GM21390 (cell line): ENCODE measurements around the gene NANOS2.

Experiments used
- ATAC-seq: cut with Tn5 transposase; IDR thresholded peaks from one replicate; pipeline ENCODE4 v1.9.1; 2021; ENCODE audit not compliant: unreplicated experiment

The NANOS2 gene

DNA sequence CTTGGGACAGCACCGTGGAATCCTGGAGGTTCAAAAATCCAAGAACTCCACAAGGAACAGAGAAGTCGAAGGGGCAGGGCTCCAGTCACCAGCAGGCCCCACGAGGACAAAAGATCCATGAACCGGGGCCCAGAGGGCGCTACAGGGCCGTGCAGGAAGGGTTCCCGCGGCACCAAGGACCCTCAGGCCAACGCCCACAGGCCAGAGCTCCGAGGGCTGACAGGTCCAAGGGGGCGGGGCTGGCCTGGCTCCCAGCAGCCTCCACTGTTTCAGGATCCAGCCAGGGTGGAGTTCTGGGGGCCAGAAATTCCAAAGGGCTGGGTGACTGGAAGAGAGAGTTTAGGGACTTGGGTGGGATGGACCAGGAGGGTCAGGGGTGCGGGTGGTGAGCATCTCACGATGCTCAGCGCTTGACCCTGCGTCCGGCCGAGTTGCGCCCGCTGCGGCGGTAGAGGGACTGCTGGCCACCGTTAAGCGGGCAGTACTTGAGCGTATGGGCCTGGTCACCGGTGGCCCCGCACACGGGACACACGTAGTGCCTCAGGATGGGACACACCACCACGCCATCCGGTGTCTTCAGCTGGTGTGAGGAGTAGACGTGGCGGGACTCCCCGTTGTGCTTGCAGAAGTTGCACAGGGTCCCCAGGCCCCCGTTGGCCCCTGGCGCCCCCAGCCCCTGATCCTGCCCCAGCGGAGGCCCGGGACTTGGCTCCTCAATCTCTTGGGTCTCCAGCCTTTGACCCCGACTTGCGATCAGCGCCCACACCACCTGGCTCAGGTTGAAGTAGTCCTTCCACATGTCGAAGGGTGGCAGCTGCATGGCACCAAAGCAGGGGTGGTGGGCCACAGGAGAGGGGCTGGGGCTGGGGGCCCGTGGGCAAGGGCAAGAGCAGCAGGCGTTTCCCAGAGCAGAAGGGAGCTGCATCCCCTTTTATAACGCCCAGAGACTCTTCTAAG lies at the start of gene NANOS2:
TSS of gene NANOS2 (minus strand) at position 905 of the 957 bp plus-strand sequence. CDS start at position 820, 85 bp downstream.
- ATAC-seq = no peak

DNA sequence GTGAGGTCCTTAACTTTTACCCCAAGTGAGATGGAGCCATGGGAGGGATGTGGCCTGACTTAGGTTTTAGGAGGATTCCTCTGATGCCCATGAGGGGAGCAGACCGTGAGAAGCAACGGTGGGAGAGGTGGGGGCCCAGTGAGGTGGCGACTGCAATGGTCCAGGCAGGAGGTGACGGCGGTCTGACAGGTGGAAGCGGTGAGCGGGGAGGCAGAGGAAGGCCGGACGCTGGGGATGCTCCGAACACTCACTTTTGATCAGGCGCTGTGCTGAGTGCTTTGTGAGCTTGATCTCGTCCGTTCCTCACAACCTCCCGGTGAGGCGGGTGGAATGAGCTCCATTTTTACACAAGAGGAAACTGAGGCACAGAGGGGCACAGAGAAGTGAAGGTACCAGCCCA lies 47.4 kb upstream of the NANOS2 start:
- no peak for ATAC-seq

DNA sequence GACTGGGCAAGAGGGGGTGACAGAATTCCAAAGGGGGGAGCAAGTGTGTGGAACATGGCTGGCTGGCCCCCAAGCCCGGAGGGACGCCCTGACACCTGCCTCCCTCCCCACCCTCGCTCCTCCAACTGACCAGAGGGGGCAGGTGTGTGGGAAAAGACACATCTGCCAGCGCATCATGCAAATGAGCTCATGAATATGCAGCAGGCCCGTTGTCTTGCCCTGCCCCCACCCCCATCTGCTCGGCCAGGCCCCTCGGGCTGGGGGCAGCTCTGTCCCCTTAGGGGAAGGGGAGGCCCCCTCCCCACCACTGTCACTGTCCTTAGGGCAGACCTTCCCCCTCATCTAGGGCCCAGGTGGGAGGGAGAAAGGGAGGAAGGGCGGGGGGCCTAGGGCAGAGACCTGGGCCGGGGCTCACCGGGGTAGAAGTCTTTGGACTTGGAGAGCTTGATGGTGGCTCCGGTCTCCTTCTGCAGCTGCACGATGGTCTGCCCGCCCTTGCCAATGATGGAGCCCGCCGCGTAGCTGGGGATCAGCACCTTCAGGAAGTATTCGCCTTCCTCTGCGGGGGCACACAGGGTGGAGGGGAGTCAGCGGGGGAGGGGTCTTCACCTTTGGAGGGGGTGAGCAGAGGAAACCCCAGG lies 46.1 kb upstream of the NANOS2 start:
- ATAC-seq = no peak

GRCh38 chr19:45959517-45960025 lies 45.0 kb upstream of the NANOS2 start:
- ATAC-seq = no peak

GRCh38 chr19:45958769-45959516 lies 44.4 kb upstream of the NANOS2 start:
- ATAC-seq = no peak

GRCh38 chr19:45958320-45958719 lies 43.7 kb upstream of the NANOS2 start:
- ATAC-seq = no peak

GRCh38 chr19:45955905-45956608 lies 41.5 kb upstream of the NANOS2 start:
- no peak for ATAC-seq

- ATAC-seq = no peak
Measured at GRCh38 chr19:45954156-45954555, 39.6 kb upstream of the NANOS2 start.

DNA sequence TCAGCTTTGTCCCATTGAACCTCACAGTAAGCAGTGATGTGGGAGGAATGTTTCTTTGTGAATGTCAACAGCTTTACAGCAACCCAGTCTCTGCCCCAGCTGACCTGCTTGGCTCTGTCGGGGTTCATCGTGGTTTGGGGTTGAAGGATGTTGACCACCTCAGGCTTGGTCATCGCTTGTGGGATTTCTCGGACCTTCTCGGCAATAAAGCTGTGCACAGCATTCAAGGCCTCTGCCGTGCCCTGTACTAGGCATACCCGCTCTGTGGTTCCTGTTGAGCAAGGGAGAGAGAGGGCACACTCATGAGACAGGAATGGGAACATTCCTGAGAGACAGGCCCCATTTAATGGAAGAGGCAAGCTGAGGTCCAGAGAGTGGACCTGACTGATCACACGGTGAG lies 39.1 kb upstream of the NANOS2 start:
- no peak for ATAC-seq

GRCh38 chr19:45952686-45953505 lies 38.3 kb upstream of the NANOS2 start:
- ATAC-seq = no peak

DNA sequence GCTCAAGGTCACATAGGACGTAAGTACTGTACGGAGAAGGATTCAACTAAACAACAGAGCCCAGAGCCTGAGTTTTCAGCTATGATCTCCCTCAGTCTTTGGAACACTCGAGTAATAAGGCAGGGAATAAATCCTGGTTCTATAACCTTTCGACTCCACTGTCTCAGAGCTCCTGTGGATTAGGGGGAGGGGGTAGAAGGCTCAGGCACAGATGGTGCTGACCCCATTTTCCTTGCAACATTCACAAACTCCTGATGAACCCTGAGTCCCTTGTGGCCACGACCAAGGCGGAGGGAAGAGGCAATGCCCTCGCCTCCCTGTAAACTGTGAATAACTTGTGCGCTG lies 37.7 kb upstream of the NANOS2 start:
- no peak for ATAC-seq

- ATAC-seq = no peak
Measured at GRCh38 chr19:45947926-45948325, 33.3 kb upstream of the NANOS2 start.

GRCh38 chr19:45940515-45940805 lies 25.9 kb upstream of the NANOS2 start:
- ATAC-seq = no peak

GRCh38 chr19:45939792-45940514 lies 25.4 kb upstream of the NANOS2 start:
- no peak for ATAC-seq

GRCh38 chr19:45938733-45939319 lies 24.2 kb upstream of the NANOS2 start:
- no peak for ATAC-seq

GRCh38 chr19:45935267-45935666 lies 20.7 kb upstream of the NANOS2 start:
- ATAC-seq = no peak

DNA sequence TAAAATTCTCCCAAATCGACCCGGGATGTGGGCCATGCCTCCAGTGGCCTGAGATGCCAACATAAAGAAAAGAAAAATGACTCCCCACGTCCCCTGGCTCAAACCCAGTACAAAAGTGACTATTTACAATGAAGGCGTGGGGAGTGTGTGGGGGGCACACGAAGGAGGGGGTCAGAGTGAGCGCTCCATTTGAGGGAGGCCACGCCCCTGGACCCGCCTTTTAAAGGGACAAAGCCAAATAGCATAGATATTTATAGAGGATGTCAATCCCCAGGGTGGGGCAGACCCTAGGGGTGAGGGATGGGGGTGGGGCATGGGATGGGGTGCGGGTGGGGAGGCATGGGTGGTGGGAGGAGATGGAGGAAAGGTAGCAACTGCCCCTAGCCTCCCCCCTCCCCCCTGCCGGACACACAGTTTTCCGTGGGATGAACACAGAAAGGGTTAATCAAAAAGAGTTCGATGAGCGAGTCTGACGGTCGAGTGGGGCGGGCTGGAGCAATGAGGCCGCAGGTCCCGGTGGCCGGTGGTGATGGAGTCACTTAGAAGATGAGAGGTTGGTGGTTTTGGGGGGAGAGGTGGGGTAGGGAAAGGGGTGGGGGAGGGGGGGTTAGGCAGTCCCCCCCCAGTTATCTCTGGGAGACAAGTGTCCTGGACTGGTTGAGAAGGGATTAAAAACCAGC lies 20.1 kb upstream of the NANOS2 start:
- ATAC-seq = no peak

DNA sequence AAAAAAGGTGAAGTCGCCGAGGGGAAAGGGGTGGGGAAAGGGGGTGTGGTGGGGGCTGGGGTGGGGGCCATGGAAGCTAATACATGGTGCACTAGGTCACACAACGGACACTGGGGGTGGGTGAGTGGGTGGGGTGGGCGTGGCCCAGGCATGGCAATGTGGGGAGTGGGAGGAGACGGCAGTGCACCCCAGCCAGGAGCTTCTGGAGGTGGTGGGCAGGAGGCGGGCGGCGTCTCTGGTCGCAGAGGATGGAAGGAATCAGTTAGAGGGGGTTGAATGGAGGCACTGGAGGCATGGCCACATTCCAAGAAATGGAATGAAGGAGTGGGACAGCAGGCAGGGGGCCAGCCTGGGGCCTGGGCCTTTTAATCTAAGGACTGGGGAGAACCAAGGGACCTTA lies 19.2 kb upstream of the NANOS2 start:
- no peak for ATAC-seq

DNA sequence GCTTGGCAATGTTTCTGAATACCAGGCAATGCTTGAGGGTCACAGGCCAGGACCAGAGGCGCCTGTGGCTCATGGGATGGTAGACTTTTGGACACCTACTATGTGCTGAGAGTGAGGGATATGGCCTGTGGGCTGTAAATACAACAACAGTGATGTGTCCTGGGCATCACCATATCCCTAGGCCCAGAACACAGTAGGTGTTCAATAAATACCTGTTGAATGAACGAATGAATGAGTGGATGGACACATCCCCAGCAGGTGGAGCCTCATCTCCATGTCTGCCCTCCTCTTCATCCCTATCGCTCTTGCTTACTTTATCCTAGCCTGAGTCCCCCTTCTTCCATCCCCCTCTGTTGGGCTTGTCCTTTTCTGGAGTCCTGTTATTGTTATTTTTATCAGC lies 16.5 kb upstream of the NANOS2 start:
- ATAC-seq = no peak
